A549 (cell line): ENCODE measurements around the gene NHEJ1. TPM values are rescaled to one million over a fixed set of nuclear protein-coding genes. Genes with fewer than 3 reads are reported as not detected.
A peak's percentile ranks its signal among the peaks of the same experiment; 100 is the strongest.

Experiments
- ATAC-seq, 2 experiments: fragments of 200-7000 bp in 1 of 2; fragments of >200 bp in 1 of 2; cut with Nextera tagmentation in 1 of 2; cut with Tn5 transposase in 1 of 2; 3 replicates each; pipeline versions ENCODE4 v1.8.0 to v1.9.1; 2018 to 2020; ENCODE audit warnings: mild to moderate bottlenecking in 1 of 2, moderate library complexity in 1 of 2
- CTCF ChIA-PET: fragments of 300-600 bp; sonication (Branson Sonifier 250); formaldehyde crosslinking; extraction: SDS; loops from one replicate; lab custom pipeline; 2021; ENCODE audit warnings: antibody characterized with exemption, inconsistent platforms; lab: Yijun Ruan, JAX
- POLR2A ChIA-PET: fragments of 350-600 bp; formaldehyde crosslinking; extraction: SDS; loops from one replicate; lab custom pipeline; 2021; ENCODE audit warnings: antibody characterized with exemption, inconsistent platforms; lab: Yijun Ruan, JAX
- DNase-seq, 2 experiments: peaks; one replicate each; pipeline versions ENCODE4 v3.0.0 to v3.0.0-alpha.2; 2011 to 2016; ENCODE audit warnings: low read depth in 1 of 2, low spot score in 1 of 2
- FAIRE-seq: peaks from 2 replicates; lab custom pipeline; 2011; peaks lifted over from hg19 to GRCh38; lab: Jason Lieb, UNC
- H3K27ac ChIP-seq, 2 experiments: fragments of >200 bp; sonication (Bioruptor Twin); formaldehyde crosslinking; 3 replicates each; pipeline ENCODE4 v1.5.1; 2016 to 2017
- H3K4me1 ChIP-seq: fragments of >200 bp; sonication (Bioruptor Twin); formaldehyde crosslinking; 3 replicates; pipeline ENCODE4 v1.6.1; 2016
- H3K4me2 ChIP-seq: fragments of >200 bp; sonication (Bioruptor Twin); formaldehyde crosslinking; 3 replicates; pipeline ENCODE4 v1.6.1; 2016
- H3K4me3 ChIP-seq: fragments of >200 bp; sonication (Bioruptor Twin); formaldehyde crosslinking; 3 replicates; pipeline ENCODE4 v1.5.1; 2016
- H3K9me3 ChIP-seq: fragments of >200 bp; sonication (Bioruptor Twin); formaldehyde crosslinking; 3 replicates; pipeline ENCODE4 v1.6.1; 2016
- BHLHE40 ChIP-seq: IDR thresholded peaks from 2 replicates; pipeline ENCODE4 v1.6.1; 2012; ENCODE audit warnings: low read depth, low read length, inconsistent platforms
- CBX2 ChIP-seq: fragments of 200-600 bp; sonication (generic); IDR thresholded peaks from 2 replicates; pipeline ENCODE4 v1.6.1; 2016; ENCODE audit warnings: low read depth, mild to moderate bottlenecking, borderline replicate concordance
- CHD2 ChIP-seq: fragments of 150-350 bp; IDR thresholded peaks from 2 replicates; pipeline ENCODE4 v1.6.1; 2014; ENCODE audit warnings: low read length; ENCODE audit not compliant: partially characterized antibody
- EHF ChIP-seq: fragments of 250-450 bp; sonication (Bioruptor Pico); IDR thresholded peaks from 2 replicates; pipeline ENCODE4 v1.5.0; 2020; ENCODE audit warnings: mild to moderate bottlenecking
- EP300 ChIP-seq, 2 experiments: fragments of >200 bp; sonication (Bioruptor Twin); formaldehyde crosslinking; IDR thresholded peaks; 2 replicates in 1 of 2; 3 replicates in 1 of 2; pipeline ENCODE4 v1.6.1; 2016 to 2017
- ESRRA ChIP-seq: fragments of 150-350 bp; IDR thresholded peaks from 2 replicates; pipeline ENCODE4 v1.6.1; 2014; ENCODE audit warnings: mild to moderate bottlenecking, low read length, borderline replicate concordance
- FOSL2 ChIP-seq, 2 experiments: fragments of 450-650 bp in 1 of 2; fragments of >200 bp in 1 of 2; sonication (Bioruptor Twin) in 1 of 2; formaldehyde crosslinking; IDR thresholded peaks; 2 replicates each; pipeline versions ENCODE4 v1.5.0 to v1.6.1; 2016 to 2020; ENCODE audit warnings: mild to moderate bottlenecking in 1 of 2, moderate library complexity in 1 of 2
- FOXS1 ChIP-seq: fragments of 250-450 bp; sonication (Bioruptor Pico); IDR thresholded peaks from 2 replicates; pipeline ENCODE4 v1.5.0; 2020; ENCODE audit warnings: mild to moderate bottlenecking, moderate library complexity
- HDAC2 ChIP-seq: fragments of 200-600 bp; sonication (generic); IDR thresholded peaks from 2 replicates; pipeline ENCODE4 v1.6.1; 2016
- HOXA7 ChIP-seq: fragments of 250-450 bp; sonication (Bioruptor Pico); IDR thresholded peaks from 2 replicates; pipeline ENCODE4 v1.5.0; 2020; ENCODE audit warnings: mild to moderate bottlenecking, moderate library complexity
- HOXB13 ChIP-seq: fragments of 250-450 bp; sonication (Bioruptor Pico); IDR thresholded peaks from 2 replicates; pipeline ENCODE4 v1.5.0; 2020; ENCODE audit warnings: low read depth, mild to moderate bottlenecking, moderate library complexity
- JUNB ChIP-seq: fragments of >200 bp; sonication (Bioruptor Twin); formaldehyde crosslinking; IDR thresholded peaks from 2 replicates; pipeline ENCODE4 v1.6.1; 2016
- MYC ChIP-seq: IDR thresholded peaks from 2 replicates; pipeline ENCODE4 v1.6.1; 2012; ENCODE audit warnings: mild to moderate bottlenecking, inconsistent platforms, low read length, improper control_type of control experiment, borderline replicate concordance
- NPAS2 ChIP-seq: fragments of 250-450 bp; sonication (Bioruptor Pico); IDR thresholded peaks from 2 replicates; pipeline ENCODE4 v1.8.0; 2022; ENCODE audit warnings: mild to moderate bottlenecking, moderate library complexity, borderline replicate concordance
- RAD21 ChIP-seq, 2 experiments: fragments of >200 bp in 1 of 2; sonication (Bioruptor Twin) in 1 of 2; formaldehyde crosslinking in 1 of 2; IDR thresholded peaks in 1 of 2; conservative IDR thresholded peaks in 1 of 2; 2 replicates in 1 of 2; 3 replicates in 1 of 2; pipeline ENCODE4 v1.6.1; 2012 to 2018; ENCODE audit warnings: inconsistent platforms in 1 of 2
- RNF2 ChIP-seq: fragments of 200-600 bp; sonication (generic); IDR thresholded peaks from 2 replicates; pipeline ENCODE4 v1.6.1; 2016; ENCODE audit warnings: low read depth, mild to moderate bottlenecking, antibody characterized with exemption, moderate library complexity, borderline replicate concordance
- ZC3H11A ChIP-seq: fragments of 450-650 bp; IDR thresholded peaks from 2 replicates; pipeline ENCODE4 v1.6.1; 2014; ENCODE audit warnings: antibody characterized with exemption, mild to moderate bottlenecking
- WGBS: methylation state at CpG from one replicate; pipeline ENCODE4 v1.1.6; 2017; ENCODE audit errors: missing lambda C conversion rate; 5-methylcytosine and 5-hydroxymethylcytosine counted together
- polyA plus RNA-seq, 4 experiments: library from polyadenylated mRNA; depleted of rRNA in 3 of 4; stranded (reverse); fragments of >200 nt; fragmentation: RNase III in 1 of 4; extraction: RNeasy Plus Mini Kit Qiagen cat#74134 plus additional on column Dnase treatment in 1 of 4; gene quantifications; 2 replicates in 3 of 4; 3 replicates in 1 of 4; pipeline ENCODE4 v1.2.3, GENCODE V29; 2011 to 2017
- TF ChIP-seq, protein P1 (sequence below): IDR thresholded peaks from 2 replicates; pipeline ENCODE4 v1.6.1; 2012; ENCODE audit warnings: low read depth, borderline replicate concordance
- TF ChIP-seq, protein P2 (sequence below): fragments of 450-650 bp; IDR thresholded peaks from 2 replicates; pipeline ENCODE4 v1.6.1; 2014; ENCODE audit warnings: antibody characterized with exemption
- TF ChIP-seq, protein P3 (sequence below): fragments of >200 bp; sonication (Bioruptor Twin); formaldehyde crosslinking; IDR thresholded peaks from 2 replicates; pipeline ENCODE4 v1.6.1; 2016

Gene NHEJ1
- polyA plus RNA-seq, 2 of the 4 experiments (the other 2 are of a cell fraction) = 18.5 to 31.8 TPM

DNA sequence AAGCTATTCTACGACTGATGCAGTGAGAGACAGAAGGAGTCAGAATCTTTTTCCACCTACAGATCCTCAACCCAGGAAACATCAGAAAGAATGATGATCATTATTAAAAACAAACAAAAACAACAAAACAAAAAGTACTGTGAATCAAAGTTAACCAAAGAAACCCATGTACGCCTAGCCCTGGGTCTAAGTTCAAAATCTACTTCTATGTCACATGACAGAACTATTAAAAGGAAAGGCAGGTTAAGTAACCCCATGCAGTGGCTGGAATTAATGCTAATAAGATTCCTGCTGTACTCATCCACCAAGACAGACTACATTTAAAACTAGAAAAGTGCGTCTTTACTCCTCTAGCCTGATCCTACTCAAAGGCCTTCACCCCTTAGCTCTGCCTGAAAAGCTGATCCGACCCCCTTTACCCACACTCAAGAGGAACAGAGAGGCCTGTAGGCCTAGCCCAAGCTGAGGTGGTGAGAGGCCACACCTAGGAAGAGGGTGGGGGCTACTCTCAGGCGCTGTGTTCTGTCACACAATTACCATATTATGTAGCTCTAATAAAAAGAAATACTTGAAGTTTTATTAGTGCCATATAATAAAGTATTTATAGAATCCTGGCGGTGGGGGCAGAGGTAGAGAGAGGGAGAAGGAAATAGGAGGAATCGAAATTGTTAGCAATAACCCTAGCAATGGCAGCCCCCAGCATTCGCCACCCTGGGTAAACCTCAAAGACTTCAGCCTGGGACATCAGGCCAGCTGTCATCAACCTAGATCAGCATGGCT, 37.1 kb downstream of the NHEJ1 start:
- H3K4me2 ChIP-seq = no peak overlapping the region
- POLR2A ChIA-PET = interaction anchor here (0.6 kb wide), 1 partner anchor 265 kb away, joined by 3 read pairs; no protein-coding TSS in a partner anchor
- TF ChIP-seq EP300 (IDR thresholded peaks at IDR 0.05) (no peak), HDAC2 (no peak), FOSL2 (IDR thresholded peaks at IDR 0.05) (no peak), FOSL2 (CRISPR knock-in tag; IDR thresholded peaks at IDR 0.05) (no peak), CBX2 (no peak), ZC3H11A (no peak), EHF (CRISPR knock-in tag) (no peak), ESRRA (no peak), CHD2 (no peak), HOXA7 (CRISPR knock-in tag) (no peak), BHLHE40 (no peak), JUNB (no peak), HOXB13 (CRISPR knock-in tag) (no peak), RAD21 (conservative IDR thresholded peaks at IDR 0.05 in 1 of 2, IDR thresholded peaks at IDR 0.05 in 1 of 2) (no peak), NPAS2 (CRISPR knock-in tag) (no peak), MYC (no peak)
- TF ChIP-seq, protein P1, sequence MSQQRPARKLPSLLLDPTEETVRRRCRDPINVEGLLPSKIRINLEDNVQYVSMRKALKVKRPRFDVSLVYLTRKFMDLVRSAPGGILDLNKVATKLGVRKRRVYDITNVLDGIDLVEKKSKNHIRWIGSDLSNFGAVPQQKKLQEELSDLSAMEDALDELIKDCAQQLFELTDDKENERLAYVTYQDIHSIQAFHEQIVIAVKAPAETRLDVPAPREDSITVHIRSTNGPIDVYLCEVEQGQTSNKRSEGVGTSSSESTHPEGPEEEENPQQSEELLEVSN = no peak
- TF ChIP-seq, protein P2, sequence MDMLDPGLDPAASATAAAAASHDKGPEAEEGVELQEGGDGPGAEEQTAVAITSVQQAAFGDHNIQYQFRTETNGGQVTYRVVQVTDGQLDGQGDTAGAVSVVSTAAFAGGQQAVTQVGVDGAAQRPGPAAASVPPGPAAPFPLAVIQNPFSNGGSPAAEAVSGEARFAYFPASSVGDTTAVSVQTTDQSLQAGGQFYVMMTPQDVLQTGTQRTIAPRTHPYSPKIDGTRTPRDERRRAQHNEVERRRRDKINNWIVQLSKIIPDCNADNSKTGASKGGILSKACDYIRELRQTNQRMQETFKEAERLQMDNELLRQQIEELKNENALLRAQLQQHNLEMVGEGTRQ = no peak
- TF ChIP-seq, all 56 proteins: peak for 0
- no peaks in the 10 kb centered on the region for H3K9me3 ChIP-seq
- H3K27ac ChIP-seq = peak overlapping the region in 1 of 2 experiments; percentile 69; a peak in 1 of 6 replicates
- CTCF ChIA-PET = interaction anchor here (0.5 to 10.8 kb wide), 14 partner anchors 12 to 269 kb away, joined by 3 to 173 read pairs (median 4); no protein-coding TSS in a partner anchor
- ATAC-seq (no peak), FAIRE-seq (no peak), DNase-seq (no peak)
- no peak overlapping the region for H3K4me3 ChIP-seq
- H3K4me1 ChIP-seq = peaks cover 37% of the 10 kb centered on the region
- WGBS = 86% methylated on average over 8 of the region's 8 CpGs

DNA sequence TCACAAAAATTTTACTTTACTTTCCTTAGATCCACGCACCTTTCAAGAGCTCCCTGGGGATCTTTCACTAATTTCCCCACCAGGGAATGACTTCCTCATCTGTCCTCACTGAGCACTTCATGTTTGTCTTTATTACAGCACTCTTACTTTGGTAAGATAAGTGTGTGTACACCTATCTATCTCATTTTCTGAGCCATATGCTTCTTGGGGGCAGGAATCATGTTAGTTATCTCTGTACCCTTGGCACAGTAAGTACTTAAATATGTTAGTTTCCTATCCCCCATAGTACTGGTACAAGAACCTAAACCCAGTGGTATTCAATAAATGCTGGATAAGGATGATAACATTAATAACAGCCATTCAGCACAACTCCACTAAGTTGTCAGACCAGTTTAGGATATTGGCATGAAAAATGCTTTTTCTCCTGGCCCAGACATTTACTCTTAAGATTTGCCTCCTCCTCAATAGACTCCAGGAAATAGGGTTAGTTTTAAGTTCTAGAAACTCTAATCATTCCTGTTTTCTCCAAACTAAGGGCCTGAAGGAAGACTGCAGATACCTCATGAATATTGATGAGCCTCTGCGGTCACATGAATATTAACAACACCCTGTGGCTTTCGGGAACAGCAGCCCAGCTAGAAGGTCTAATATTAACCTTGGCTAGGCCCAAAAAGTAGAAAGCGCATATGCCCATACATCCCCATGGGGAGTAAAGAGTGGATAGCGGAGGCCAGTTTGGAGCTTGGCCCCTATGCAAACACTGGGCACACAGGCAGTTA, 38.2 kb downstream of the NHEJ1 start:
- TF ChIP-seq NPAS2 (CRISPR knock-in tag) (no peak), RNF2 (no peak), FOSL2 (IDR thresholded peaks at IDR 0.05) (no peak), FOSL2 (CRISPR knock-in tag; IDR thresholded peaks at IDR 0.05) (no peak), FOXS1 (CRISPR knock-in tag) (no peak)
- TF ChIP-seq, protein P3, sequence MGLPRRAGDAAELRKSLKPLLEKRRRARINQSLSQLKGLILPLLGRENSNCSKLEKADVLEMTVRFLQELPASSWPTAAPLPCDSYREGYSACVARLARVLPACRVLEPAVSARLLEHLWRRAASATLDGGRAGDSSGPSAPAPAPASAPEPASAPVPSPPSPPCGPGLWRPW = no peak
- TF ChIP-seq, all 56 proteins: peak for 0
- Histone ChIP-seq H3K9me3 (no peaks in the 10 kb centered on the region), H3K4me1 (peaks cover 35% of the 10 kb centered on the region), H3K27ac (no peak overlapping the region), H3K4me3 (no peak overlapping the region), H3K4me2 (no peak overlapping the region)
- no peak for ATAC-seq
- ChIA-PET CTCF (interaction anchor here (0.6 to 12.0 kb wide), 23 partner anchors 10 to 268 kb away, joined by 3 to 173 read pairs (median 6); no protein-coding TSS in a partner anchor), POLR2A (no interaction called here)
- DNase-seq = no peak
- FAIRE-seq = no peak
- 90% methylated on average over 5 of the region's 5 CpGs for WGBS
